Lower leg skin (tissue), 4 donors: ENCODE data around the gene RALY. TPM values are rescaled to one million over a fixed set of nuclear protein-coding genes. Genes with fewer than 3 reads are reported as not detected.

Source experiments
- DNase-seq, 2 donors: peaks; one replicate each; pipeline ENCODE4 v3.0.0-alpha.2; 2019; ENCODE audit warnings: low spot score in 2 of 2
- H3K4me3 ChIP-seq: fragments of 200-600 bp; sonication (generic); 2 replicates; pipeline ENCODE4 v1.5.1; 2017; ENCODE audit warnings: mild to moderate bottlenecking, low read depth; ENCODE audit not compliant: poor library complexity, severe bottlenecking
- POLR2A ChIP-seq, 2 donors: fragments of 450-650 bp; IDR thresholded peaks; one replicate each; pipeline ENCODE4 v1.6.1; 2016 to 2017; ENCODE audit warnings: antibody characterized with exemption in 2 of 2, mild to moderate bottlenecking in 1 of 2, moderate library complexity in 1 of 2
- WGBS, 2 donors: methylation state at CpG; one replicate each; pipeline ENCODE4 v1.1.5; 2018; 5-methylcytosine and 5-hydroxymethylcytosine counted together
- intact Hi-C: fragments of 100-400 bp; cut with DNase I; formaldehyde crosslinking; loops from one replicate; pipeline ENCODE4 v1.15.0; 2023; ENCODE audit warnings: low total_unique reads
- total RNA-seq, 4 donors: library from RNA; depleted of rRNA; stranded (reverse); fragments of >200 nt; gene quantifications; one replicate each; pipeline ENCODE4 v1.1.0, GENCODE V29; 2016
- TF ChIP-seq, protein P1 (sequence below), 3 donors: fragments of 450-650 bp; IDR thresholded peaks; one replicate each; pipeline ENCODE4 v1.5.1; 2016; ENCODE audit warnings: antibody characterized with exemption in 3 of 3, mild to moderate bottlenecking in 3 of 3, moderate library complexity in 2 of 3

Gene RALY
- total RNA-seq, 4 donors from 2014 or later: 92.2 to 113 (median 98.6) TPM

DNA sequence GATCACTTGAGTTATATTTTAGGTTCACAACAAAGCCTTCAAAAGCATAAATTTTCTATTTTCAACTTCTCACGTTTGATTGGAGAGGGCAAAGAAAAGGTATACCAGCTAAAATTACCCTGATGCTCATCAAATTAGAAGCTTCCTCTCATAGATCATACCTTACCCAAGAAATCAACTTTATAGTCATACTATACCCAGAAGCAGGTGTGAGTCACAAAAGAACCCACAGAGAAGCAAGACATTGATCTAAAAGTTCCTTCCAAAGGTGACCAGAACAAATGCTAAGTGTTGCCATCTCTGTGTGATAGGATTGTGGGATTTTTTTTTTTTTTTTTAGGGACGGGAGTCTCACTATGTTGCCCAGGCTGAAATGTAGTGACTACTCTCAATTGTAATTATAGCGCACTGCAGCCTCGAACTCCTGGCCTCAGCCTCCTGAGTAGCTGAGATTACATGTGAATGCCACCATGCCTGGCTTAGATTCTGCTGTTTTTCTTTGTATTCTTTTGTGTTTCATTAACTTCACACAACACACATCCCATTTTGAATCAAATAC, 115.0 kb downstream of the RALY start:
- TF ChIP-seq POLR2A (IDR thresholded peaks at IDR 0.05): no peak
- TF ChIP-seq, protein P1, sequence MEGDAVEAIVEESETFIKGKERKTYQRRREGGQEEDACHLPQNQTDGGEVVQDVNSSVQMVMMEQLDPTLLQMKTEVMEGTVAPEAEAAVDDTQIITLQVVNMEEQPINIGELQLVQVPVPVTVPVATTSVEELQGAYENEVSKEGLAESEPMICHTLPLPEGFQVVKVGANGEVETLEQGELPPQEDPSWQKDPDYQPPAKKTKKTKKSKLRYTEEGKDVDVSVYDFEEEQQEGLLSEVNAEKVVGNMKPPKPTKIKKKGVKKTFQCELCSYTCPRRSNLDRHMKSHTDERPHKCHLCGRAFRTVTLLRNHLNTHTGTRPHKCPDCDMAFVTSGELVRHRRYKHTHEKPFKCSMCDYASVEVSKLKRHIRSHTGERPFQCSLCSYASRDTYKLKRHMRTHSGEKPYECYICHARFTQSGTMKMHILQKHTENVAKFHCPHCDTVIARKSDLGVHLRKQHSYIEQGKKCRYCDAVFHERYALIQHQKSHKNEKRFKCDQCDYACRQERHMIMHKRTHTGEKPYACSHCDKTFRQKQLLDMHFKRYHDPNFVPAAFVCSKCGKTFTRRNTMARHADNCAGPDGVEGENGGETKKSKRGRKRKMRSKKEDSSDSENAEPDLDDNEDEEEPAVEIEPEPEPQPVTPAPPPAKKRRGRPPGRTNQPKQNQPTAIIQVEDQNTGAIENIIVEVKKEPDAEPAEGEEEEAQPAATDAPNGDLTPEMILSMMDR (IDR thresholded peaks at IDR 0.05): no peak
- no peak for DNase-seq

DNA sequence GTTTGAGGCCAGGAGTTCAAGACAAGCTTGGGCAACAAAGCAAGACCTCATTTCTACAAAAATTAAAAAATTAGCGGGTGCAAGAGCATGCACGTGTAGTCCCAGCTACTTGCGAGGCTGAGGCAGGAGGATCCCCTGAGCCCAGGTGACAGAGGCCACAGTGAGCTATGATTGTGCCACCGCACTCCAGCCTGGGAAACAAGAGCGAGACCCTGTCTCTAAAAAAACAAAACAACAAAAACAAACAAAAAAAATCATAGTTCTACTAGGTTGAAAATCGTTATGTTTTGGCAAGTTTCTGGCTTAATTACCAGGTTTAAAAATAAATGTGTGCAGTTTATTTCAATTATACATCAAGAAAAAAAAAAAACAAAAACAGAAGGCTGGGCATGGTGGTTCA, 115.7 kb downstream of the RALY start:
- intact Hi-C loops: no loop called here
- no peak for DNase-seq
- TF ChIP-seq, protein P1 (IDR thresholded peaks at IDR 0.05): no peak
- TF ChIP-seq POLR2A (IDR thresholded peaks at IDR 0.05): no peak
- WGBS, 2 donors: 84 to 90% methylated on average over 6 of the region's 6 CpGs
- no peak overlapping the region for H3K4me3 ChIP-seq

More for the DNA sequence above, 115.0 kb downstream of the RALY start:
- WGBS, 2 donors: 71 to 72% methylated on average over 4 of the region's 4 CpGs
- intact Hi-C loops: no loop called here
- no peak overlapping the region for H3K4me3 ChIP-seq

DNA sequence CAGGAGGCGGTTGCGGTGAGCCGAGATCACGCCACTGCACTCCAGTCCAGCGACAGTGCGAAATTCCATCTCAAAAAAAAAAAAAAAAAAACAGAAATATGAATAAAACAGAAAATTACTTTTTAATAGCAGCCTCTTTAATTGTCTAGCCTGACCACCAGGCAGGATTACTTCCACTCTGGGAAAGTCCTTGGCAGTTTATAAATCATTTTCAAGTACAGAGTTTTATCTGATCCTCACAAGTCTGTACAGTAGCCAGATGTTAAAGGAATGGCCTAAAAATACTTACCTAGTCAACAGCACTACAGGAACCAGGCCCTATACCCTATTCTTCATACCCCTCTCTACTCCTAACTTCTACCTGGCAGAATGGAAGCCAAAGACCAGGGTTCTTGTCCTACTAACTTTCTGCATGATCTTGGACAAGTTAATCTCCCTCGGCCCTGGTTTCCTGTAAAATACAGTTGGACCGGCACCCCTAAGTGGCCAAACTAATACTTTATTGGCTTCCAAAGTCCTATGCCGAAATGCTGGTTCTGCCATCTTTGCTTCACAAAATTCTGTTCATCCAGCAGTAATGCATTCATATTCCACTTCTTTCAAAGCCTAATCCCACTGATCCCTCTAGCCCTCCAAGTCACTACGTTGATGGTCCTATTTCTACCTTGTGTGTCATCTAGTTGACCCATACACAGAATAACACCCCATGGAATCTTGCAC, 116.5 kb downstream of the RALY start:
- H3K4me3 ChIP-seq: no peak overlapping the region
- intact Hi-C loops: no loop called here
- 75 to 79% methylated on average over 10 of the region's 10 CpGs for WGBS, 2 donors
- DNase-seq: no peak
- TF ChIP-seq, protein P1 (IDR thresholded peaks at IDR 0.05): no peak
- TF ChIP-seq POLR2A (IDR thresholded peaks at IDR 0.05): no peak

DNA sequence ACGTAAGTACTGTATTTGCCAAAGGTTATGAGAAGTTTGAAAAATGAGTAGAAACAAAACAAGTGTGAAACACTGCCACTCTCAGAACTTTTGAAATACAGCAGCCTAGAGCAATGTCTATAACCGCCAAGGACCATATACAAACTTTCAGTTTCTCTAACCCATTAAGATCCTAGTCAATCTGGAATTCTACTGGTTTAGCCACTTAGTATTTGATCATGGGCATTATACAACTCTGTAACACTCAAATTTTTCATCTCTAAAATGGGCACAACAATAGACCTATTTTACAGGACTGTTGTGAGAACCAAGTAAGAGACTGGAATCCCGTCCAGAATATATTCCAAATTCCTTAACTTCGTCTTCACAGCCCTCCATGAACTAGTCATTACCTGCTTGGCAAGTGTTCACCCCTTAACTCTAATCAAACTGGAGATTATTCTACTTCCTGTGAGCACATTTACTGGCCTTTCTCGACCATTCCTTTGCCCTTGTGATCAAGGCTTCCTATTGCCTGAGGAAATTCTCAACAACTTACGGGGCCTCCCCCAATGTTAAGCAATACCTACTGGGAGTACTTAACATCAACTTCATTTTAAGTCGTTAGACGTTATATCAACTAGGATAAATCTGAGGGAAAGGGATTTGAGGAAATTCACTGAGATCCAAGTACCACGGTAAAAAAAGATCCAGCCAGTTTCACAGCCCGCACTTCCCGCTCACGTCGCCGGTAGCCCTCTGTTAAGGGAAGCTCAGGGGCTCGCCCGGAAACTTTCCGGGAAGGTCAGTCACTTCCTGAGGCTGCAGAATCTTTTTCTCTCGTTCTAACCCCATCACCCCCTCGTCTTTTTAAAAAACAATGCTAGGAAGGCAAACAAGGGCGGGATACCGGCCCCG, 117.3 kb downstream of the RALY start:
- TF ChIP-seq POLR2A (IDR thresholded peaks at IDR 0.05): no peak
- TF ChIP-seq, protein P1 (IDR thresholded peaks at IDR 0.05): no peak
- no peak for DNase-seq
- WGBS, 2 donors: 3% methylated on average over 22 of the region's 22 CpGs
- peak overlapping the region; percentile 93 for H3K4me3 ChIP-seq
- intact Hi-C loops: no loop called here

DNA sequence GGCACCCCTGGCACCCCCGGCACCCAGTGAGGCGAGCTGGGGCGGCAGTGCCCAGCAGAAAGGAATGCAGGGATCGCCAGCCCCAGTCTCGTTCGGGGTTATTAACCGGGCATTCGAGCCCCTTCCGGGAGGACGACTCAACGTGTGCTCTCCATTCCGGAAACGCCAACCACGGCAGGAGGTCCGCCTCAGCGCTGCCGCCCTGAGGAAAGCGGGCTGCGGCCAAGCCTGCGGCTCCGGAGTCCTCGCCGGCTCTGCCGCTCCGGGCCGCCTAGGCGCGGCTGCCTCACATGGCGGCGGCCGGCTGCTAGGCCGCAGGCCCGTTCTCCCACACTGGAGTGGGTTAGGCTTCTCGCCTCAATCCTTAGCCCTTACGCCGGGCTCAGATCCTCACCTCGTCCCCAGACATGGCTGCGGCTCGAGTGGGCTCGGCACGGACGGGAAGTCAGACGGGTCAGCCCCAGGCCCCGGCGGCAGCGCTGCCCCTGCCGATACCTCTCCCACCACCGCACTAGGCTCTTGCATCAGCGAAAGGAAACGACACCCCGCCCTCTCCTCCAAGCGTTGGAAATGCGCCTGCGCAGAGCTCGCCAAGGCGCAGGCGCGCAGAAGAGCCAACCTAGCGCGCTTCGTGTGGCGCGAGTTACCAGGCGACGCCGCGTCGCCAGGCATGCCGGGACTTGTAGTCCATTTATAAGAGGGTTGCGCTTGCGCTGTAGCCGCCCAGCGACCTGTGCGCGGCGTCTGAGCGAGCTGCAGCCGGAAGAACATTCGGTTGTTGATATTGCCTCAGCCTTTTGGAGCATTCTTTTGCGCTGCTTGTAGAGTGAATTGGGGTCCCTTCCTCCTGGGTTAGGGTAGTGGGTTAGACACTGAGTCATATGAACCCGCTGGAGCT, 118.2 kb downstream of the RALY start, which contains the start of gene EIF2S2:
Gene EIF2S2 (minus strand): TSS at position 542 of the 898 bp plus-strand sequence. CDS start 133 bp downstream, at position 409.
- peak within 1 kb of the TSS; percentile 93 for H3K4me3 ChIP-seq
- WGBS, 2 donors: 0 to 1% methylated on average over 43 to 44 of the region's 81 CpGs
- DNase-seq: peak; percentile 94 to 99
- intact Hi-C loops: no loop called here
- peak in 1 of 2 donors; percentile 70 for TF ChIP-seq POLR2A (IDR thresholded peaks at IDR 0.05)
- TF ChIP-seq, protein P1 (IDR thresholded peaks at IDR 0.05): peak in 1 of 3 donors; percentile 31
